Esophagus muscularis mucosa (tissue), 4 donors: ENCODE results near the gene TMEM244. TPM values are rescaled to one million over a fixed set of nuclear protein-coding genes. Genes with fewer than 3 reads are reported as not detected.

ENCODE experiments used
- DNase-seq: peaks from one replicate; pipeline ENCODE4 v3.0.0-alpha.2; 2017; ENCODE audit errors: extremely low spot score
- H3K27ac ChIP-seq, 4 donors: fragments of 200-600 bp; sonication (generic); replicated peaks in 1 of 4; 1 replicate in 3 of 4; 2 replicates in 1 of 4; pipeline ENCODE4 v1.5.1; 2016 to 2019; ENCODE audit warnings: mild to moderate bottlenecking in 1 of 4
- H3K27me3 ChIP-seq, 4 donors: fragments of 200-600 bp; sonication (generic); one replicate each; pipeline versions ENCODE4 v1.5.1 to v1.6.0; 2016 to 2019
- H3K36me3 ChIP-seq, 4 donors: fragments of 200-600 bp; sonication (generic); one replicate each; pipeline ENCODE4 v1.5.1; 2016 to 2019
- H3K4me1 ChIP-seq, 4 donors: fragments of 200-600 bp; sonication (generic); one replicate each; pipeline ENCODE4 v1.5.1; 2016 to 2019
- H3K4me3 ChIP-seq, 4 donors: fragments of 200-600 bp; sonication (generic); 1 replicate in 2 of 4; 2 replicates in 2 of 4; pipeline ENCODE4 v1.5.1; 2016 to 2019; ENCODE audit warnings: mild to moderate bottlenecking in 4 of 4, moderate library complexity in 1 of 4
- H3K9me3 ChIP-seq, 4 donors: fragments of 200-600 bp; sonication (generic); 1 replicate in 3 of 4; 2 replicates in 1 of 4; pipeline ENCODE4 v1.5.1; 2016 to 2019
- EP300 ChIP-seq: sonication (generic); formaldehyde crosslinking; IDR thresholded peaks from one replicate; pipeline ENCODE4 v1.6.1; 2017; ENCODE audit warnings: antibody characterized with exemption
- POLR2A ChIP-seq: fragments of 450-650 bp; IDR thresholded peaks from one replicate; pipeline ENCODE4 v1.6.1; 2017; ENCODE audit warnings: antibody characterized with exemption, moderate library complexity, mild to moderate bottlenecking, low read depth
- POLR2AphosphoS5 ChIP-seq, 2 donors: sonication (generic); formaldehyde crosslinking; IDR thresholded peaks; one replicate each; pipeline ENCODE4 v1.6.1; 2017; ENCODE audit warnings: antibody characterized with exemption in 2 of 2
- WGBS: methylation state at CpG from one replicate; pipeline ENCODE4 v1.1.5; 2018; 5-methylcytosine and 5-hydroxymethylcytosine counted together
- intact Hi-C: fragments of 100-400 bp; cut with DNase I; formaldehyde crosslinking; loops from one replicate; pipeline ENCODE4 v1.15.1; 2023
- total RNA-seq, 4 donors: library from RNA; depleted of rRNA; stranded (reverse); fragments of >200 nt; gene quantifications; one replicate each; pipeline versions ENCODE4 v1.1.0 to v1.2.1, GENCODE V29; 2016
- TF ChIP-seq, protein P1 (sequence below), 3 experiments: fragments of 200-600 bp in 2 of 3; fragments of 450-650 bp in 1 of 3; sonication (generic) in 2 of 3; IDR thresholded peaks; one replicate each; pipeline ENCODE4 v1.5.1; 2017 to 2019; ENCODE audit warnings: antibody characterized with exemption in 3 of 3, mild to moderate bottlenecking in 2 of 3, moderate library complexity in 1 of 3

TMEM244 gene
- total RNA-seq, 4 donors from 2014 or later: not detected

DNA sequence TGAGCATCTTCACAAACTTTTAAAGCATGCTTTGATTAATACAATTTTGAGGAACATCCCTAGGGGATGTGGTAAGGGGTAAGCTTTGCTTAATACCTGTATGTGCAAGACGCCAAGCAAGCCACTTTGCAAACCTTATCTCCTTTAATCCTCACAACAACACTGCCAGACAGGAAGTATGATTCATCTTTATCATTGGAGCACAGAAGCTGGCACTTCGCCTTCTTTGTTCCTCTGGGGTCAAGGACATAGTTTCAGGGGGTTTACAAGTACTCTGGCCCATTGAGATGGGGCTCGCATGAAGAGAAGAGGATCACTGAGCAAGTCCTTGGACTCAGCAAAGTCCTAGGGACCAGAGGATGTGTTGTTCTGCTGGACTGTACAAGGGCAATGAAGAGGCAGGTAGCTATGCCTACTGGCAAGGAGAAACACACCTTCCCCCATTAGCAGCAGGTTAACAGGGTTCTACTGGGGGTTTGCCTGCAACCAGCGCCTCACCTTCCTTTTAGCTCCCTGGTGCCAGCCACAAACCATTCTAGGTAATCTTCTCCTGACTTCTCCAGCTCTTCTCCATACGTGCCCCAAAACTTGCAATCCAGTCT lies 8.8 kb downstream of the TMEM244 start:
- no peak overlapping the region for H3K4me3 ChIP-seq
- no peaks in the 10 kb centered on the region for H3K9me3 ChIP-seq
- intact Hi-C loops: no loop called here
- no peaks in the 10 kb centered on the region for H3K36me3 ChIP-seq
- TF ChIP-seq POLR2AphosphoS5 (IDR thresholded peaks at IDR 0.05): no peak
- TF ChIP-seq, protein P1, sequence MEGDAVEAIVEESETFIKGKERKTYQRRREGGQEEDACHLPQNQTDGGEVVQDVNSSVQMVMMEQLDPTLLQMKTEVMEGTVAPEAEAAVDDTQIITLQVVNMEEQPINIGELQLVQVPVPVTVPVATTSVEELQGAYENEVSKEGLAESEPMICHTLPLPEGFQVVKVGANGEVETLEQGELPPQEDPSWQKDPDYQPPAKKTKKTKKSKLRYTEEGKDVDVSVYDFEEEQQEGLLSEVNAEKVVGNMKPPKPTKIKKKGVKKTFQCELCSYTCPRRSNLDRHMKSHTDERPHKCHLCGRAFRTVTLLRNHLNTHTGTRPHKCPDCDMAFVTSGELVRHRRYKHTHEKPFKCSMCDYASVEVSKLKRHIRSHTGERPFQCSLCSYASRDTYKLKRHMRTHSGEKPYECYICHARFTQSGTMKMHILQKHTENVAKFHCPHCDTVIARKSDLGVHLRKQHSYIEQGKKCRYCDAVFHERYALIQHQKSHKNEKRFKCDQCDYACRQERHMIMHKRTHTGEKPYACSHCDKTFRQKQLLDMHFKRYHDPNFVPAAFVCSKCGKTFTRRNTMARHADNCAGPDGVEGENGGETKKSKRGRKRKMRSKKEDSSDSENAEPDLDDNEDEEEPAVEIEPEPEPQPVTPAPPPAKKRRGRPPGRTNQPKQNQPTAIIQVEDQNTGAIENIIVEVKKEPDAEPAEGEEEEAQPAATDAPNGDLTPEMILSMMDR (IDR thresholded peaks at IDR 0.05): no peak
- H3K4me1 ChIP-seq: no peaks in the 10 kb centered on the region
- H3K27me3 ChIP-seq: no peaks in the 10 kb centered on the region
- H3K27ac ChIP-seq: no peak overlapping the region
- no peak for DNase-seq
- WGBS: 78% methylated on average over 5 of the region's 5 CpGs

DNA sequence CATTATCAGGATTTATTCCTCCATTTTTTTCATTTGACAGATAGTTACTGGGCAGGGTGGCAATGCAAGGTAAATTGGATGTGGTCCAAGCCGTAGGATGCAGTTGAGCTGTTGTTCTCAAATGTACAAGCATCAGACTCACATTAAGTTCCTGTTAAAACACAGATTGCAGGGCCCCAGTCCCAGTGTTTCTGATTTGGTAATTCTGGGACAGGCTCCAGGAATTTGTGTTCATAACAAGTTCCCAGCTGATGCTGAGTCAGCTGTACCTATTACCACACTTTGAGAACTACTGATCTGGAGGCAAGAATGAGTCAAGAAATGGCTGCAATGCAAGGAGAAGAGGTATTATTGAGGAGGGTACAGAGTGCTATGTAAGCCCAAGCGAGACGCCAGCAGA lies 11.7 kb downstream of the TMEM244 start:
- TF ChIP-seq EP300: no peak
- no peak for TF ChIP-seq POLR2A
- TF ChIP-seq, protein P1 (IDR thresholded peaks at IDR 0.05): no peak
- no peak for TF ChIP-seq POLR2AphosphoS5 (IDR thresholded peaks at IDR 0.05)
- 93% methylated on average over 3 of the region's 3 CpGs for WGBS
- DNase-seq: no peak
- Histone ChIP-seq H3K27me3 (no peaks in the 10 kb centered on the region), H3K4me1 (no peaks in the 10 kb centered on the region), H3K4me3 (no peak overlapping the region), H3K36me3 (no peaks in the 10 kb centered on the region), H3K27ac (no peak overlapping the region), H3K9me3 (no peaks in the 10 kb centered on the region)
- intact Hi-C loops: no loop called here

DNA sequence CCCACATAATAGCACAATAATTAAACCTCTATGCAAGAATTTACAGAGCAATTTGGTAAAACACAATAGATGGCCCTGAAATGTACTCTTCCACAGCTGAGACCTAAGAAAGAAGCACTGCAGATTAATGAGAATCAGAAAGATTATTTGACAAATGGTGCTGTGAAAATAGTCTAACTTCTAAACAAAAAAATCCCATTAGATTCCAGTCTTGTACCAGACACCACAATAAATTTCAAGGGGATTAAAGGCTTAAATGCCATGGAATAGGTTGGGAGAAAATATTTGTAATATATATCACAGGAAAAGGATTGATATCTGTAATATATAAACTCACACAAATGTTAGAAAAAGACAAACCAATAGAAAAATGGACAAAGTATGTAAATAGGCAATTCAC lies 14.4 kb downstream of the TMEM244 start:
- H3K9me3 ChIP-seq: no peaks in the 10 kb centered on the region
- no peak for TF ChIP-seq POLR2AphosphoS5 (IDR thresholded peaks at IDR 0.05)
- no peak for TF ChIP-seq POLR2A
- TF ChIP-seq, protein P1 (IDR thresholded peaks at IDR 0.05): no peak
- no peak for TF ChIP-seq EP300
- intact Hi-C loops: no loop called here
- no peak overlapping the region for H3K27ac ChIP-seq
- no peaks in the 10 kb centered on the region for H3K4me1 ChIP-seq
- no peak overlapping the region for H3K4me3 ChIP-seq
- no peak for DNase-seq
- no peaks in the 10 kb centered on the region for H3K36me3 ChIP-seq
- no peaks in the 10 kb centered on the region for H3K27me3 ChIP-seq

DNA sequence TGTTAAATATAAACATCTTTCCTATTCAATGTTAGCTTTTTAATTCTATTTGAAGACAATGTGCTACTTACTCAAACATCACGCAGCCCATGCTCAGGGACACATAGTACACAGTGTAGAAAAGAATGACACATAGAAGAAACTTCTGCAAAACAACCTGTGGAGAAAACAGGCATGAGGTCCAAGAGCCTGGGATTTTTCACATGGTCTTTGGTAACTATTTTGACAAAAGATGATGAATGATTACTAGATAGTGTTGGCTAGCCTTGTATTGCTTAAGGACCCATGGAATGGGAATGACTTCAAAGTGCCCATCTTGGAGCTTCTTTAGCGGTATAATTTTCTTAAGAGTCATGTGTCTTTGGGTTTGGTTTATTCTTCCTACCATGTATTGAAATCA lies 15.4 kb downstream of the TMEM244 start:
- Histone ChIP-seq H3K27me3 (no peaks in the 10 kb centered on the region), H3K4me3 (no peak overlapping the region), H3K9me3 (no peaks in the 10 kb centered on the region), H3K36me3 (no peaks in the 10 kb centered on the region), H3K27ac (no peak overlapping the region), H3K4me1 (no peaks in the 10 kb centered on the region)
- TF ChIP-seq, protein P1 (IDR thresholded peaks at IDR 0.05): no peak
- TF ChIP-seq POLR2A (no peak), EP300 (no peak), POLR2AphosphoS5 (IDR thresholded peaks at IDR 0.05) (no peak)
- intact Hi-C loops: no loop called here
- DNase-seq: no peak
- 81% methylated on average over 2 of the region's 2 CpGs for WGBS

DNA sequence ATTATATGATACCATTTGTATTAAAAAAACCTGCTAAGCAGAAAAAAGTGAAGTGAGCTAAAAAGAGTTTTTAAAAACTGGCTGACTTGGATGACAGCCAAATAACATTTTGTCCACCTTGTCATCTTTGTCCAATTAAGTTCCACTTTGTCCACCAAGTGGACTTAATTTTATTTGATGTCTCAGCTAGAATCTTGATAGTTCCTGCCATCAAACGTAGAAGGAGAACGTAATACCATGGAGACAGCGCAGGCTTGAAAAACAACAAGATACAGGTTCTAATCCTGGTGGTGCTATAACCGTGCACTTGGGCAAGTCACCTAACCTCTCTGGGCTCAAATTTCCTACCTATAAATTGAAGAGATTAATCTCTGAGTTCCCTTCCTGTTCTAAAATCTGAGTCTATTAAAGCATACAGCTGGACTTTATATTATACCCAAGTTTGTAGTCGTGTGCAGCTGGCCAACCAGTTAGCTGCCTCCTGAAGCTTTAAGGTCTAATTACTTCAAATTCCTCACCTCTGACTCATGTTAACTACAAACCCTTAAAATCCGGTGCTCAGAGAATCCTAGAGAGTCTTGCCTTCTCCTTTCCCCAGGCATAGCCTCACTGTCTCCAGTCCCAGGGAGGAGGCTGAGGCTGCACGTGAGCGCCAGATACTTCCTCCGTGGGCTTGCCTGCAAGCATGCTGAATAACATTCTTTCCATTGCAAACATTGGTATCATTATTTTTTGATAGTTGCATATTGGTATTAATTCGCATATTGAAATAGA lies 16.8 kb downstream of the TMEM244 start:
- no peak for DNase-seq
- Histone ChIP-seq H3K36me3 (no peaks in the 10 kb centered on the region), H3K27ac (no peak overlapping the region), H3K27me3 (no peaks in the 10 kb centered on the region), H3K9me3 (no peaks in the 10 kb centered on the region), H3K4me3 (no peak overlapping the region), H3K4me1 (no peaks in the 10 kb centered on the region)
- TF ChIP-seq, protein P1 (IDR thresholded peaks at IDR 0.05): no peak
- TF ChIP-seq EP300: no peak
- TF ChIP-seq POLR2AphosphoS5 (IDR thresholded peaks at IDR 0.05): no peak
- intact Hi-C loops: no loop called here
- 64% methylated on average over 10 of the region's 10 CpGs for WGBS
